ENCODE results near the gene NOL9. TPM values are rescaled to one million over a fixed set of nuclear protein-coding genes. Genes with fewer than 3 reads are reported as not detected.

The NOL9 gene
- total and polyA plus RNA-seq, 9 of the 15 experiments (the other 6 are each of a cell fraction or from before 2014, with no cell fraction given): 5.6 to 76.5 (median 47.3) TPM

- Histone ChIP-seq H3K9ac (ENCODE audit: insufficient read depth in 1 of 2, low read depth in 2 of 2, low read length in 2 of 2) (peak overlapping the region in 1 of 2 experiments; percentile 67; a peak in 2 of 4 replicates), H3K9me1 (ENCODE audit: control insufficient read depth, insufficient read depth, low read length) (no peaks in the 10 kb centered on the region), H3K27ac (ENCODE audit: extremely low read depth, low read depth, low read length) (no peak overlapping the region), H3K9me3 (replicated peaks; ENCODE audit: control insufficient read depth, insufficient read depth, low read depth, low read length) (no peaks in the 10 kb centered on the region), H3K4me1 (replicated peaks in 1 of 2; ENCODE audit: control insufficient read depth in 2 of 2, insufficient read depth in 2 of 2, low read length in 2 of 2) (peaks cover 0 to 37% of the 10 kb centered on the region in 2 experiments; a peak in 2 of 5 replicates), H3K79me2 (ENCODE audit: control insufficient read depth, insufficient read depth, low read length) (no peaks in the 10 kb centered on the region), H3K27me3 (ENCODE audit: control insufficient read depth in 2 of 2, insufficient read depth in 2 of 2, low read length in 2 of 2) (peaks cover 35 to 71% of the 10 kb centered on the region in 2 experiments; a peak in 4 of 5 replicates), H3K36me3 (ENCODE audit: control insufficient read depth, insufficient read depth, low read length) (no peaks in the 10 kb centered on the region), H2AFZ (ENCODE audit: low read depth, low read length) (no peak overlapping the region), H4K20me1 (replicated peaks; ENCODE audit: control insufficient read depth, insufficient read depth, low read length) (peaks cover 18% of the 10 kb centered on the region; the same call in 1 of the 2 replicates), H3K4me3 (no peak overlapping the region), H3K4me2 (ENCODE audit: insufficient read depth, low read length) (no peak overlapping the region)
- DNase-seq (ENCODE audit: extremely low read depth in 1 of 4, low spot score in 3 of 4) (no peak), ATAC-seq (peak; percentile 8; the same call in 2 of the 3 replicates), FAIRE-seq (no peak)
- no TSS peak for BruUV-seq (replicated peaks)
- ChIA-PET POLR2A (interaction anchor here (0.7 to 3.4 kb wide), 4 partner anchors 11 to 907 kb away, joined by 3 to 21 read pairs (median 3); no protein-coding TSS in a partner anchor), CTCF (ENCODE audit: low intra/inter-chr PET ratio) (no interaction called here)
- 23% methylated on average over 16 of the region's 16 CpGs for WGBS (ENCODE audit: insufficient coverage, low coverage, missing lambda C conversion rate)
- TF ChIP-seq, protein P1, sequence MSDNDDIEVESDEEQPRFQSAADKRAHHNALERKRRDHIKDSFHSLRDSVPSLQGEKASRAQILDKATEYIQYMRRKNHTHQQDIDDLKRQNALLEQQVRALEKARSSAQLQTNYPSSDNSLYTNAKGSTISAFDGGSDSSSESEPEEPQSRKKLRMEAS (CRISPR knock-in tag; IDR thresholded peaks at IDR 0.05): no peak
- TF ChIP-seq GATAD2B (IDR thresholded peaks at IDR 0.05; ENCODE audit: borderline replicate concordance) (no peak), ZC3H8 (IDR thresholded peaks at IDR 0.05) (no peak), GTF2E2 (tag; IDR thresholded peaks at IDR 0.05) (no peak), U2AF1 (optimal IDR thresholded peaks at IDR 0.05; ENCODE audit: low read depth, low read length) (no peak), NFE2 (IDR thresholded peaks at IDR 0.05; ENCODE audit: low read depth) (no peak)
- TF ChIP-seq, protein P2, sequence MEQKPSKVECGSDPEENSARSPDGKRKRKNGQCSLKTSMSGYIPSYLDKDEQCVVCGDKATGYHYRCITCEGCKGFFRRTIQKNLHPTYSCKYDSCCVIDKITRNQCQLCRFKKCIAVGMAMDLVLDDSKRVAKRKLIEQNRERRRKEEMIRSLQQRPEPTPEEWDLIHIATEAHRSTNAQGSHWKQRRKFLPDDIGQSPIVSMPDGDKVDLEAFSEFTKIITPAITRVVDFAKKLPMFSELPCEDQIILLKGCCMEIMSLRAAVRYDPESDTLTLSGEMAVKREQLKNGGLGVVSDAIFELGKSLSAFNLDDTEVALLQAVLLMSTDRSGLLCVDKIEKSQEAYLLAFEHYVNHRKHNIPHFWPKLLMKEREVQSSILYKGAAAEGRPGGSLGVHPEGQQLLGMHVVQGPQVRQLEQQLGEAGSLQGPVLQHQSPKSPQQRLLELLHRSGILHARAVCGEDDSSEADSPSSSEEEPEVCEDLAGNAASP (IDR thresholded peaks at IDR 0.05): no peak
- in situ Hi-C loops (cut with MboI): no loop called here
- intact Hi-C loops (cut with micrococcal nuclease): no loop called here
Measured at GRCh38 chr1:6511561-6512244, 42.6 kb downstream of the NOL9 start.
